ENCODE measurements around the gene WFDC5.

DNA sequence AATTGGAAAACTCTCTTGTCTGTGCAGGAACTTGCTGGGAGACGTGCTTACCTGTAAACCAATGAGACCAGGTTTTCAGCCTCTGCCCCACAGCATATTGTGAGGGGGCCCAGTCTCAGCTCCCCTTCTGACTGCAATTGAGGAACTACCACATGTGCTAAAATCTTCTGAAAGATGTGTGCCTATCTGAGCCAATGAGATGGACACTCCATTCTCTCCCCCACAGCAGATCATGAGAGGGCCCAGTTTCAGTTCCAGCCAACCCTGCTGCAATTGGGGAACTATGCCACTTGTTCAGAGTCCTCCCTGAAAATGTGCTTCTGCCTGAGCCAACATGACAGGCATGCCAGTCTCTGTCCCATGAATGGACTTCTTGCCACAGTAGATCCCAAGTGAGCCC, 38.8 kb upstream of the WFDC5 start:
- TF ChIP-seq EZH2phosphoT487 (IDR thresholded peaks at IDR 0.05) = no peak
- TF ChIP-seq, protein P1, sequence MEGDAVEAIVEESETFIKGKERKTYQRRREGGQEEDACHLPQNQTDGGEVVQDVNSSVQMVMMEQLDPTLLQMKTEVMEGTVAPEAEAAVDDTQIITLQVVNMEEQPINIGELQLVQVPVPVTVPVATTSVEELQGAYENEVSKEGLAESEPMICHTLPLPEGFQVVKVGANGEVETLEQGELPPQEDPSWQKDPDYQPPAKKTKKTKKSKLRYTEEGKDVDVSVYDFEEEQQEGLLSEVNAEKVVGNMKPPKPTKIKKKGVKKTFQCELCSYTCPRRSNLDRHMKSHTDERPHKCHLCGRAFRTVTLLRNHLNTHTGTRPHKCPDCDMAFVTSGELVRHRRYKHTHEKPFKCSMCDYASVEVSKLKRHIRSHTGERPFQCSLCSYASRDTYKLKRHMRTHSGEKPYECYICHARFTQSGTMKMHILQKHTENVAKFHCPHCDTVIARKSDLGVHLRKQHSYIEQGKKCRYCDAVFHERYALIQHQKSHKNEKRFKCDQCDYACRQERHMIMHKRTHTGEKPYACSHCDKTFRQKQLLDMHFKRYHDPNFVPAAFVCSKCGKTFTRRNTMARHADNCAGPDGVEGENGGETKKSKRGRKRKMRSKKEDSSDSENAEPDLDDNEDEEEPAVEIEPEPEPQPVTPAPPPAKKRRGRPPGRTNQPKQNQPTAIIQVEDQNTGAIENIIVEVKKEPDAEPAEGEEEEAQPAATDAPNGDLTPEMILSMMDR (IDR thresholded peaks at IDR 0.05) = no peak
- TF ChIP-seq EZH2 (IDR thresholded peaks at IDR 0.05) = no peak
